K562 (cell line): Measurements from ENCODE around the gene NELL1. TPM values are rescaled to one million over a fixed set of nuclear protein-coding genes. Genes with fewer than 3 reads are reported as not detected.

Source experiments
- ATAC-seq: fragments of 200-7000 bp; cut with Tn5 transposase; 3 replicates; pipeline ENCODE4 v1.9.1; 2020; ENCODE audit warnings: moderate library complexity
- BruUV-seq: library from RNA; stranded (reverse); fragments of 400-500 nt; replicated peaks from 2 replicates; lab custom pipeline; 2021; lab: Mats Ljungman, UMichigan
- CTCF ChIA-PET: fragments of 300-600 bp; formaldehyde crosslinking; extraction: SDS; loops from one replicate; lab custom pipeline; 2021; ENCODE audit warnings: low intra/inter-chr PET ratio; lab: Yijun Ruan, JAX
- POLR2A ChIA-PET: fragments of 300-600, 350-650 bp; sonication (Branson Sonifier 250); formaldehyde crosslinking; extraction: SDS; loops from one replicate; lab custom pipeline; 2021; ENCODE audit warnings: antibody characterized with exemption, inconsistent platforms; lab: Yijun Ruan, JAX
- DNase-seq, 4 experiments: peaks; one replicate each; pipeline versions ENCODE4 v3.0.0 to v3.0.0-alpha.2; 2011 to 2018; ENCODE audit warnings: low spot score in 3 of 4, mixed read lengths in 3 of 4; ENCODE audit errors: extremely low read depth in 1 of 4
- FAIRE-seq: peaks from 2 replicates; lab custom pipeline; 2011; peaks lifted over from hg19 to GRCh38; lab: Jason Lieb, UNC
- H2AFZ ChIP-seq: 2 replicates; pipeline ENCODE4 v1.6.0; 2011; ENCODE audit warnings: low read depth, low read length, control low read depth, inconsistent platforms
- H3K27ac ChIP-seq: fragments of 200-600 bp; 3 replicates; pipeline ENCODE4 v1.8.0; 2011; ENCODE audit warnings: low read depth, mild to moderate bottlenecking, control low read depth, inconsistent platforms, low read length, moderate library complexity, mixed read lengths; ENCODE audit errors: extremely low read depth
- H3K27me3 ChIP-seq, 2 experiments: fragments of 300-600 bp in 1 of 2; 2 replicates in 1 of 2; 3 replicates in 1 of 2; pipeline versions ENCODE4 v1.6.0 to v1.8.0; 2011; ENCODE audit warnings: inconsistent platforms in 2 of 2, low read length in 2 of 2, mild to moderate bottlenecking in 1 of 2, mixed read lengths in 1 of 2, moderate library complexity in 1 of 2; ENCODE audit not compliant: control insufficient read depth in 2 of 2, insufficient read depth in 2 of 2
- H3K36me3 ChIP-seq: fragments of 300-600 bp; 3 replicates; pipeline ENCODE4 v1.8.0; 2011; ENCODE audit warnings: mild to moderate bottlenecking, low read length, inconsistent platforms; ENCODE audit not compliant: control insufficient read depth, insufficient read depth
- H3K4me1 ChIP-seq, 2 experiments: fragments of 200-600 bp in 1 of 2; replicated peaks in 1 of 2; 2 replicates in 1 of 2; 3 replicates in 1 of 2; pipeline versions ENCODE4 v1.5.1 to v1.8.0; 2011; ENCODE audit warnings: inconsistent platforms in 2 of 2, low read length in 2 of 2, mild to moderate bottlenecking in 1 of 2, mixed read lengths in 1 of 2, moderate library complexity in 1 of 2; ENCODE audit not compliant: control insufficient read depth in 2 of 2, insufficient read depth in 2 of 2
- H3K4me2 ChIP-seq: 2 replicates; pipeline ENCODE4 v1.6.1; 2011; ENCODE audit warnings: low read length, control low read depth, inconsistent platforms, mixed read lengths; ENCODE audit not compliant: insufficient read depth
- H3K4me3 ChIP-seq: fragments of 200-600 bp; sonication (generic), shearing (Covaris generic); 2 replicates; pipeline ENCODE4 v1.5.1; 2016; ENCODE audit warnings: control low read depth, inconsistent platforms
- H3K79me2 ChIP-seq: fragments of 200-600 bp; 3 replicates; pipeline ENCODE4 v1.8.0; 2011; ENCODE audit warnings: low read length, inconsistent platforms; ENCODE audit not compliant: control insufficient read depth, insufficient read depth
- H3K9ac ChIP-seq, 2 experiments: 2 replicates each; pipeline versions ENCODE4 v1.6.0 to v1.6.1; 2011; ENCODE audit warnings: low read depth in 2 of 2, low read length in 2 of 2, control low read depth in 1 of 2, inconsistent platforms in 1 of 2, mild to moderate bottlenecking in 1 of 2, mixed read lengths in 1 of 2; ENCODE audit not compliant: insufficient read depth in 1 of 2
- H3K9me1 ChIP-seq: one replicate; pipeline ENCODE4 v1.6.0; 2011; ENCODE audit warnings: inconsistent platforms, mild to moderate bottlenecking, low read length, moderate library complexity; ENCODE audit not compliant: control insufficient read depth, insufficient read depth
- H3K9me3 ChIP-seq: replicated peaks from 2 replicates; pipeline ENCODE4 v1.5.1; 2011; ENCODE audit warnings: low read depth, low read length, inconsistent platforms; ENCODE audit not compliant: control insufficient read depth, insufficient read depth
- H4K20me1 ChIP-seq: replicated peaks from 2 replicates; pipeline ENCODE4 v1.6.1; 2011; ENCODE audit warnings: low read length, inconsistent platforms, mixed read lengths; ENCODE audit not compliant: control insufficient read depth, insufficient read depth
- DDX20 ChIP-seq: fragments of 450-650 bp; IDR thresholded peaks from 2 replicates; pipeline ENCODE4 v1.6.1; 2016; ENCODE audit warnings: missing genetic modification characterization, low read depth, mild to moderate bottlenecking, missing compliant biosample characterization, moderate library complexity
- E4F1 ChIP-seq: fragments of 250-450 bp; sonication (Bioruptor Pico); IDR thresholded peaks from 2 replicates; pipeline ENCODE4 v1.5.0; 2021; ENCODE audit warnings: mild to moderate bottlenecking, borderline replicate concordance
- IFI16 ChIP-seq: fragments of 250-450 bp; sonication (Bioruptor Pico); IDR thresholded peaks from 2 replicates; pipeline ENCODE4 v2.1.2; 2022; ENCODE audit warnings: mild to moderate bottlenecking, inconsistent platforms
- MTA1 ChIP-seq: fragments of 450-650 bp; IDR thresholded peaks from 2 replicates; pipeline ENCODE4 v1.6.1; 2017; ENCODE audit warnings: borderline replicate concordance
- RBBP5 ChIP-seq: fragments of 200-600 bp; sonication (generic); IDR thresholded peaks from 2 replicates; pipeline ENCODE4 v1.6.1; 2012; ENCODE audit warnings: borderline replicate concordance, mild to moderate bottlenecking, low read length, control low read depth, inconsistent platforms; ENCODE audit not compliant: insufficient read depth, poor library complexity, severe bottlenecking
- TBL1XR1 ChIP-seq, 2 experiments: IDR thresholded peaks; 2 replicates each; pipeline ENCODE4 v1.6.1; 2012; ENCODE audit warnings: improper control_type of control experiment in 2 of 2, low read length in 2 of 2, mild to moderate bottlenecking in 1 of 2
- USF2 ChIP-seq: sonication (generic); formaldehyde crosslinking; IDR thresholded peaks from 2 replicates; pipeline ENCODE4 v1.5.0; 2020; ENCODE audit warnings: missing genetic modification reagents
- ZNF143 ChIP-seq: sonication (generic); formaldehyde crosslinking; IDR thresholded peaks from 2 replicates; pipeline ENCODE4 v1.9.0; 2022; ENCODE audit warnings: mild to moderate bottlenecking, missing genetic modification reagents
- ZNF57 ChIP-seq: fragments of 450-650 bp; formaldehyde crosslinking; IDR thresholded peaks from 2 replicates; pipeline ENCODE4 v1.4.0; 2020; ENCODE audit warnings: mild to moderate bottlenecking, moderate library complexity
- WGBS: fragments of 100-300 bp; shearing (Covaris generic); methylation state at CpG from one replicate; pipeline ENCODE4 v1.1.6; 2016; ENCODE audit warnings: low coverage, mixed read lengths; ENCODE audit not compliant: insufficient coverage; ENCODE audit errors: missing lambda C conversion rate; 5-methylcytosine and 5-hydroxymethylcytosine counted together
- in situ Hi-C: fragments of 300-500 bp; cut with MboI; formaldehyde crosslinking; loops from 4 replicates; pipeline ENCODE4 v1.15.0; 2018; ENCODE audit warnings: inconsistent platforms, mixed read lengths
- intact Hi-C: fragments of 100-400 bp; cut with micrococcal nuclease; formaldehyde crosslinking; loops from 2 replicates; pipeline ENCODE4 v1.14.2; 2022
- polyA plus RNA-seq, 8 experiments: library from polyadenylated mRNA; depleted of rRNA in 4 of 8; stranded (reverse) in 5 of 8; unstranded in 3 of 8; fragments of >200 nt; fragmentation: Nextera tagmentation in 2 of 8; fragmentation: Illumina TruSeq in 1 of 8; extraction: Ambion mirVana in 2 of 8; extraction: Trizol in 1 of 8; gene quantifications; 2 replicates each; pipeline versions ENCODE4 v1.2.1 to v1.2.3, GENCODE V29; 2011 to 2014; ENCODE audit warnings: inconsistent platforms in 1 of 8, missing spikeins in 1 of 8
- total RNA-seq, 7 experiments: library from RNA; depleted of rRNA in 6 of 7; stranded (reverse); fragments of >200 nt in 6 of 7; fragmentation: Illumina TruSeq in 2 of 7; extraction: Trizol in 2 of 7; gene quantifications; 2 replicates each; pipeline versions ENCODE4 v1.2.1 to v1.2.3, GENCODE V29; 2011 to 2021; ENCODE audit warnings: low replicate concordance in 1 of 7

The NELL1 gene
- total and polyA plus RNA-seq, 9 of the 15 experiments (the other 6 are each of a cell fraction or from before 2014, with no cell fraction given) = not detected

- 0% methylated on average over 4 of the region's 4 CpGs for WGBS
- Histone ChIP-seq H3K9ac (no peak overlapping the region), H4K20me1 (no peaks in the 10 kb centered on the region), H3K4me3 (no peak overlapping the region), H2AFZ (no peak overlapping the region), H3K4me2 (no peak overlapping the region), H3K79me2 (no peaks in the 10 kb centered on the region), H3K9me1 (no peaks in the 10 kb centered on the region), H3K4me1 (no peaks in the 10 kb centered on the region), H3K27ac (no peak overlapping the region), H3K27me3 (peaks cover 2 to 33% of the 10 kb centered on the region in 2 experiments; a peak in 2 of 5 replicates), H3K9me3 (no peaks in the 10 kb centered on the region), H3K36me3 (no peaks in the 10 kb centered on the region)
- BruUV-seq = no TSS peak
- DNase-seq (no peak), ATAC-seq (no peak; the same call in 2 of the 3 replicates), FAIRE-seq (no peak)
- no peak for TF ChIP-seq ZNF57 (CRISPR knock-in tag)
- TF ChIP-seq MTA1 = no peak
- TF ChIP-seq ZNF143 (CRISPR knock-in tag) = no peak
- TF ChIP-seq RBBP5 = no peak
- TF ChIP-seq DDX20 (tag) = no peak
- TF ChIP-seq E4F1 = no peak
- no peak for TF ChIP-seq TBL1XR1 (IDR thresholded peaks at IDR 0.05; ENCODE audit: low read length in 2 of 2)
- no peak for TF ChIP-seq USF2
- TF ChIP-seq IFI16 (CRISPR knock-in tag) = no peak
- CTCF ChIA-PET = no interaction called here
- POLR2A ChIA-PET = no interaction called here
- intact Hi-C loops = no loop called here
- in situ Hi-C loops = loop anchor here (25.0 kb wide), 1 partner anchor 686 kb away; no protein-coding TSS in a partner anchor
These were observed 46.1 kb upstream of the NELL1 start for GRCh38 chr11:20623252-20623651.
